ENCODE results near the gene IFITM10. TPM values are rescaled to one million over a fixed set of nuclear protein-coding genes. Genes with fewer than 3 reads are reported as not detected.

IFITM10 gene
- total RNA-seq, 4 donors from 2014 or later = 2.5 to 13.7 (median 6.3) TPM

GRCh38 chr11:1767399-1768140, 17.2 kb upstream of the IFITM10 start:
- no peak overlapping the region for H3K4me3 ChIP-seq (ENCODE audit: low read depth, poor library complexity, severe bottlenecking)

GRCh38 chr11:1766719-1767398, 16.5 kb upstream of the IFITM10 start:
- intact Hi-C loops (cut with DNase I; ENCODE audit: low total_unique reads) = no loop called here
- peak in 1 of 2 donors; percentile 81 for DNase-seq (ENCODE audit: low spot score in 2 of 2)
- no peak for TF ChIP-seq POLR2A (IDR thresholded peaks at IDR 0.05)
- no peak for TF ChIP-seq CTCF (IDR thresholded peaks at IDR 0.05)
- WGBS, 2 donors = 89 to 93% methylated on average over 21 to 22 of the region's 22 CpGs
- H3K4me3 ChIP-seq (ENCODE audit: low read depth, poor library complexity, severe bottlenecking) = no peak overlapping the region

More at GRCh38 chr11:1767399-1768140, 17.2 kb upstream of the IFITM10 start:
- DNase-seq (ENCODE audit: low spot score in 2 of 2) = peak in 1 of 2 donors; percentile 83
- intact Hi-C loops (cut with DNase I; ENCODE audit: low total_unique reads) = no loop called here
- TF ChIP-seq POLR2A (IDR thresholded peaks at IDR 0.05) (no peak), CTCF (IDR thresholded peaks at IDR 0.05) (no peak)
- 86 to 88% methylated on average over 17 to 19 of the region's 19 CpGs for WGBS, 2 donors

- TF ChIP-seq CTCF (IDR thresholded peaks at IDR 0.05) = no peak
- TF ChIP-seq POLR2A (IDR thresholded peaks at IDR 0.05) = no peak
- H3K4me3 ChIP-seq (ENCODE audit: low read depth, poor library complexity, severe bottlenecking) = no peak overlapping the region
- intact Hi-C loops (cut with DNase I; ENCODE audit: low total_unique reads) = no loop called here
- no peak for DNase-seq (ENCODE audit: low spot score in 2 of 2)
- 87 to 90% methylated on average over 28 of the region's 28 CpGs for WGBS, 2 donors
Measured at GRCh38 chr11:1765871-1766718, 15.7 kb upstream of the IFITM10 start.

GRCh38 chr11:1763796-1764661, 13.6 kb upstream of the IFITM10 start, which contains the start of gene CTSD:
Gene CTSD, minus strand, starts transcription at chr11:1763927. Its CDS starts 68 bp downstream, at chr11:1763859.
- intact Hi-C loops (cut with DNase I; ENCODE audit: low total_unique reads) = no loop called here
- TF ChIP-seq POLR2A (IDR thresholded peaks at IDR 0.05) (peak in 1 of 2 donors; percentile 51), CTCF (IDR thresholded peaks at IDR 0.05) (no peak)
- WGBS, 2 donors = 2 to 17% methylated on average over 14 to 33 of the region's 85 CpGs
- peak; percentile 80 to 97 for DNase-seq (ENCODE audit: low spot score in 2 of 2)
- H3K4me3 ChIP-seq (ENCODE audit: low read depth, poor library complexity, severe bottlenecking) = peak within 1 kb of the TSS; percentile 96

- 1 to 4% methylated on average over 15 to 16 of the region's 32 CpGs for WGBS, 2 donors
- intact Hi-C loops (cut with DNase I; ENCODE audit: low total_unique reads) = no loop called here
- peak in 1 of 2 donors; percentile 86 for DNase-seq (ENCODE audit: low spot score in 2 of 2)
- no peak for TF ChIP-seq POLR2A (IDR thresholded peaks at IDR 0.05)
- TF ChIP-seq CTCF (IDR thresholded peaks at IDR 0.05) = no peak
- H3K4me3 ChIP-seq (ENCODE audit: low read depth, poor library complexity, severe bottlenecking) = peak overlapping the region; percentile 96
Measured at GRCh38 chr11:1763336-1763795, 13.0 kb upstream of the IFITM10 start.
